GM06990 (cell line): ENCODE measurements around the gene OSR1.
"Not testable (repeated sequence)": the region's sequence is repeated elsewhere in the genome, so short reads cannot be mapped to it uniquely, and the experiment has no call there.

ENCODE experiments used
- DNase-seq: peaks from one replicate; pipeline ENCODE4 v3.0.0-alpha.2; 2011; ENCODE audit not compliant: insufficient read length; ENCODE audit errors: extremely low read depth
- H3K27me3 ChIP-seq: replicated peaks from 2 replicates; pipeline ENCODE4 v1.6.0; 2011; ENCODE audit warnings: low read length; ENCODE audit not compliant: control insufficient read depth, insufficient read depth
- H3K36me3 ChIP-seq: 2 replicates; pipeline ENCODE4 v1.5.1; 2011; ENCODE audit warnings: low read length; ENCODE audit not compliant: control insufficient read depth, insufficient read depth
- H3K4me3 ChIP-seq: replicated peaks from 2 replicates; pipeline ENCODE4 v1.5.1; 2011; ENCODE audit warnings: low read depth, mild to moderate bottlenecking, control low read depth, low read length
- CTCF ChIP-seq: IDR thresholded peaks from 2 replicates; pipeline ENCODE4 v1.5.1; 2011; ENCODE audit warnings: low read length, control low read depth, mild to moderate bottlenecking, inconsistent platforms; ENCODE audit not compliant: insufficient read depth, poor library complexity, severe bottlenecking

The OSR1 gene

GRCh38 chr2:19358242-19359020 is at the start of gene OSR1:
Gene OSR1 (minus strand): TSS chr2:19358623. CDS start chr2:19353805, 4,818 bp downstream.
- TF ChIP-seq CTCF: no peak
- no peaks in the 10 kb centered on the region for H3K36me3 ChIP-seq
- H3K4me3 ChIP-seq: no peak within 1 kb of the TSS
- peaks cover 9% of the 10 kb centered on the region for H3K27me3 ChIP-seq
- no peak for DNase-seq

GRCh38 chr2:19403785-19404184 is 45.4 kb upstream of the OSR1 start:
- DNase-seq: no peak

GRCh38 chr2:19392191-19392590 is 33.8 kb upstream of the OSR1 start:
- Histone ChIP-seq H3K27me3 (no peaks in the 10 kb centered on the region), H3K4me3 (no peak overlapping the region), H3K36me3 (no peaks in the 10 kb centered on the region)
- no peak for DNase-seq
- TF ChIP-seq CTCF: no peak

More at GRCh38 chr2:19403785-19404184, 45.4 kb upstream of the OSR1 start:
- Histone ChIP-seq H3K36me3 (no peaks in the 10 kb centered on the region), H3K27me3 (no peaks in the 10 kb centered on the region), H3K4me3 (no peak overlapping the region)
- no peak for TF ChIP-seq CTCF

GRCh38 chr2:19389469-19389868 is 31.0 kb upstream of the OSR1 start:
- H3K27me3 ChIP-seq, H3K4me3 ChIP-seq, H3K36me3 ChIP-seq, DNase-seq: not testable (repeated sequence)

- Histone ChIP-seq H3K36me3 (no peaks in the 10 kb centered on the region), H3K27me3 (no peaks in the 10 kb centered on the region), H3K4me3 (no peak overlapping the region)
- DNase-seq: no peak
- no peak for TF ChIP-seq CTCF
Measured at GRCh38 chr2:19380532-19380931, 22.1 kb upstream of the OSR1 start.

- DNase-seq: no peak
- Histone ChIP-seq H3K36me3 (no peaks in the 10 kb centered on the region), H3K4me3 (no peak overlapping the region), H3K27me3 (no peaks in the 10 kb centered on the region)
- no peak for TF ChIP-seq CTCF
Measured at GRCh38 chr2:19378939-19379338, 20.5 kb upstream of the OSR1 start.
